Measurements from ENCODE around the gene ASTL.

DNA sequence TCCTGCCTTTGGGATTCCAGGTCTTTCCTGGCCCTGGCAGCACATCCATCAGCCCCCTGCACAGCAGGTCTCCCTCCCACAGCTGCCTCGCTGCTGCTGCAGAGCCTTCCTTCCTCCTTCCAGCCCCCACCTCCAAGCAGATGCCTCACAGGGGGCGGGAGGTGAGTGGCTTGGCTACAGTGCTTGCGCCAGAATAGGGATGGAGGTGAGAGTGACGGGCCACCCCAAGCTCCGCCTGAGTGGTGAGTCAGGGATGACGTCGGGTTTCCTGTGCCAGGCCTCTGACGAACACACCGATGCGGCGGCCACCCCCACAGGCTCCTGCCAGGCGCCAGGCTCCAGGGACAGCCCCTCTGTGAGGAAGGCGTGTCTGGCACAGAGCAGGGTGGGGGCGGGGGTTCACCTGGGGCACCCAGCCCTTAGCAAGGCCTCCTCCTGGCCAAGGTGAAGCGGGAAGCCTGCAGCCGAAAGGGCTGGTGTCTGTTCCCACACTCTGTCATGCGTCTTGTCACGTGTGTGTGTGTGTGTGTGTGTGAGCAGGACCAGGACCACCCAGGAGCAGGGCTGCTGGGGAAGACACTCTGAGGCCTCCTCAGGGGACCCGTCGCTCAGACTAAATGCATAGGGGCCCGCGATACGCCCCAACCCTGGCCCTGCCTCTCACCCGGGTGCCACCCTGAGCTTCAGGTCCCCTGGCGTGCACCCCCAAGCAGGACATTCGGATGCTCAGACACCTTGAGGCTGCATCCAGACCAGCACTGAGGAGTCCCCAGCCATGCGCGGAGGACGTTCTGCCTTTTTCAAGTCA, 10.3 kb upstream of the ASTL start:
- TF ChIP-seq, protein P1, sequence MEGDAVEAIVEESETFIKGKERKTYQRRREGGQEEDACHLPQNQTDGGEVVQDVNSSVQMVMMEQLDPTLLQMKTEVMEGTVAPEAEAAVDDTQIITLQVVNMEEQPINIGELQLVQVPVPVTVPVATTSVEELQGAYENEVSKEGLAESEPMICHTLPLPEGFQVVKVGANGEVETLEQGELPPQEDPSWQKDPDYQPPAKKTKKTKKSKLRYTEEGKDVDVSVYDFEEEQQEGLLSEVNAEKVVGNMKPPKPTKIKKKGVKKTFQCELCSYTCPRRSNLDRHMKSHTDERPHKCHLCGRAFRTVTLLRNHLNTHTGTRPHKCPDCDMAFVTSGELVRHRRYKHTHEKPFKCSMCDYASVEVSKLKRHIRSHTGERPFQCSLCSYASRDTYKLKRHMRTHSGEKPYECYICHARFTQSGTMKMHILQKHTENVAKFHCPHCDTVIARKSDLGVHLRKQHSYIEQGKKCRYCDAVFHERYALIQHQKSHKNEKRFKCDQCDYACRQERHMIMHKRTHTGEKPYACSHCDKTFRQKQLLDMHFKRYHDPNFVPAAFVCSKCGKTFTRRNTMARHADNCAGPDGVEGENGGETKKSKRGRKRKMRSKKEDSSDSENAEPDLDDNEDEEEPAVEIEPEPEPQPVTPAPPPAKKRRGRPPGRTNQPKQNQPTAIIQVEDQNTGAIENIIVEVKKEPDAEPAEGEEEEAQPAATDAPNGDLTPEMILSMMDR (IDR thresholded peaks at IDR 0.05; ENCODE audit: insufficient read depth, low read length), result no peak
- no peak for TF ChIP-seq POLR2AphosphoS5 (IDR thresholded peaks at IDR 0.05; ENCODE audit: low read depth)

Data from HL-60 (cell line).